ENCODE data around the gene TMC1. TPM values are rescaled to one million over a fixed set of nuclear protein-coding genes. Genes with fewer than 3 reads are reported as not detected.

The TMC1 gene
- total RNA-seq, 4 donors from 2014 or later = 0.32 TPM; not detected in 3

DNA sequence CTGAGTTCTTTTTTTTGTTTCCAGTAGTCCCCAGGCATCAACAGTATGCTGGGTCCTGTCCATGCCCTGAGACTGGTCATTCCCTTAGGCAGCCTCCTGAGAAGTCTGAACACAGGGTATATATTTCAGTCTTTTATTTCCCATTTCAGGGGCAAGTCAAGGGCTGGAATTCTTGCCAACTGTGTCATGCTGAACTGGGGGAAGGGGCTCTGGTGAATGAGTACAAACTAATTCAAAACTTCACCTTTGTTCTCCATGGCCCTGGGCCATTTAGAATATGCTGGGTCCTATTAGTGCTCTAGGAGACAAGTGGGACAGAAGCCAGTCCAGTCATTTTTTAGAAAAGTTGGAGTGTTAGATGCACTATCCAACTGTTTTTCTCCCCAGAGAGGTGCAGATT lies 170.3 kb downstream of the TMC1 start:
- intact Hi-C loops (cut with DNase I; ENCODE audit: low total_unique reads) = no loop called here
- in situ Hi-C loops (cut with MboI; ENCODE audit: low pct_ligation_motif_present in 1 of 4, low pct_unique_long_range_greater_than_20kb in 1 of 4, low sequenced_read_pairs in 3 of 4) = loop anchor here in 1 of 4 donors (25.0 kb wide), 1 partner anchor 96 kb away; no protein-coding TSS in a partner anchor
- Histone ChIP-seq H3K4me3 (no peak overlapping the region), H3K4me1 (no peaks in the 10 kb centered on the region), H3K27me3 (no peaks in the 10 kb centered on the region), H3K9me3 (peaks cover 0 to 3% of the 10 kb centered on the region in 2 donors), H3K27ac (no peak overlapping the region), H3K36me3 (no peaks in the 10 kb centered on the region)
- DNase-seq = no peak
- TF ChIP-seq POLR2AphosphoS5 (IDR thresholded peaks at IDR 0.05) = no peak
- TF ChIP-seq, protein P1, sequence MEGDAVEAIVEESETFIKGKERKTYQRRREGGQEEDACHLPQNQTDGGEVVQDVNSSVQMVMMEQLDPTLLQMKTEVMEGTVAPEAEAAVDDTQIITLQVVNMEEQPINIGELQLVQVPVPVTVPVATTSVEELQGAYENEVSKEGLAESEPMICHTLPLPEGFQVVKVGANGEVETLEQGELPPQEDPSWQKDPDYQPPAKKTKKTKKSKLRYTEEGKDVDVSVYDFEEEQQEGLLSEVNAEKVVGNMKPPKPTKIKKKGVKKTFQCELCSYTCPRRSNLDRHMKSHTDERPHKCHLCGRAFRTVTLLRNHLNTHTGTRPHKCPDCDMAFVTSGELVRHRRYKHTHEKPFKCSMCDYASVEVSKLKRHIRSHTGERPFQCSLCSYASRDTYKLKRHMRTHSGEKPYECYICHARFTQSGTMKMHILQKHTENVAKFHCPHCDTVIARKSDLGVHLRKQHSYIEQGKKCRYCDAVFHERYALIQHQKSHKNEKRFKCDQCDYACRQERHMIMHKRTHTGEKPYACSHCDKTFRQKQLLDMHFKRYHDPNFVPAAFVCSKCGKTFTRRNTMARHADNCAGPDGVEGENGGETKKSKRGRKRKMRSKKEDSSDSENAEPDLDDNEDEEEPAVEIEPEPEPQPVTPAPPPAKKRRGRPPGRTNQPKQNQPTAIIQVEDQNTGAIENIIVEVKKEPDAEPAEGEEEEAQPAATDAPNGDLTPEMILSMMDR (IDR thresholded peaks at IDR 0.05) = no peak

DNA sequence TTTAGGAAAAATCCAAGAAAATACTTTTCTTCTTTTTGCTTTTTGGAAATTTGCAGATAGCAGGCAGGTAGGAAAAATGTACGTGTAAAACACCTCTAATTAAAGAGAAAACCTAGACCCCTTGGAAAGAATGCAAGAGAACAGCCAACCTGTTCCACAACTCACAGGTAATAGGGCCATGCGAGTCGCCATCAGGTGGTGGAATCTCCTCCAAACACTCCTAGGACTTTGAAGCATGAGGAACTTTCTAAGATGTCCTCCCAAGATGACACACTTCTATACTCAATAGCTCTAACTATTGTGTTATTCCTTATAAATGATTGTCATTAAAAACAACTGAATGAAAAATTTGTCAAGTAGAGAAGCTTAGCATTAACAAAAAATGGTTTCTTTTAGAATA lies 174.0 kb downstream of the TMC1 start:
- in situ Hi-C loops (cut with MboI; ENCODE audit: low pct_ligation_motif_present in 1 of 4, low pct_unique_long_range_greater_than_20kb in 1 of 4, low sequenced_read_pairs in 3 of 4) = loop anchor here in 1 of 4 donors (25.0 kb wide), 1 partner anchor 92 kb away; no protein-coding TSS in a partner anchor
- 81 to 98% methylated on average over 3 of the region's 3 CpGs for whole genome bisulfite sequencing, 2 donors (ENCODE audit: low coverage in 1 of 2)
- no peaks in the 10 kb centered on the region for H3K36me3 ChIP-seq
- H3K4me1 ChIP-seq = no peaks in the 10 kb centered on the region
- H3K27ac ChIP-seq = no peak overlapping the region
- peaks cover 0 to 3% of the 10 kb centered on the region in 2 donors for H3K9me3 ChIP-seq
- TF ChIP-seq POLR2AphosphoS5 (IDR thresholded peaks at IDR 0.05) (no peak), EP300 (IDR thresholded peaks at IDR 0.05; ENCODE audit: low read depth) (no peak), POLR2A (IDR thresholded peaks at IDR 0.05) (no peak)
- TF ChIP-seq, protein P1 (IDR thresholded peaks at IDR 0.05) = no peak
- no peaks in the 10 kb centered on the region for H3K27me3 ChIP-seq
- no peak for DNase-seq
- no peak overlapping the region for H3K4me3 ChIP-seq
- intact Hi-C loops (cut with DNase I; ENCODE audit: low total_unique reads) = no loop called here

DNA sequence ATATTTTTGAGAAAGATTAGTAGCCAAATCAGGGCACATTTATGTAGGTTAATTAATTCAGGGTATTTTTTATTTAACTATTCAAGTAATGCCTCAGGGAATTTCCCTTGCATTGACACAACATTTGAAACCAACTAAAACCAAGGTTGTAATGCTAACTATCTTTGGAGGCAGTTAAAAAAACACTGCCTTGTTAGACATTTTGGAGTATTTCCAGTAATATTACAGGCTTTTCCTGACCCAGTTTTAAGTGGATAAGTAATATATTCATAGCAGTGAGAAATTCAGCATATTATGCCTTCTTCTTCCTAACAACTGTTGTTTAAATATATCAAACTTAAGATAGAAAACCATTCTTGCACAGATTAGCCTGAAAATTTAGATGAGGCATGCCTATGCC lies 175.1 kb downstream of the TMC1 start:
- H3K36me3 ChIP-seq = no peaks in the 10 kb centered on the region
- H3K4me1 ChIP-seq = no peaks in the 10 kb centered on the region
- no peak overlapping the region for H3K4me3 ChIP-seq
- TF ChIP-seq POLR2AphosphoS5 (IDR thresholded peaks at IDR 0.05) (no peak), POLR2A (IDR thresholded peaks at IDR 0.05) (no peak), EP300 (IDR thresholded peaks at IDR 0.05; ENCODE audit: low read depth) (no peak)
- TF ChIP-seq, protein P1 (IDR thresholded peaks at IDR 0.05) = no peak
- intact Hi-C loops (cut with DNase I; ENCODE audit: low total_unique reads) = no loop called here
- H3K27me3 ChIP-seq = no peaks in the 10 kb centered on the region
- DNase-seq = no peak
- no peak overlapping the region for H3K27ac ChIP-seq
- H3K9me3 ChIP-seq = no peaks in the 10 kb centered on the region
- in situ Hi-C loops (cut with MboI; ENCODE audit: low pct_ligation_motif_present in 1 of 4, low pct_unique_long_range_greater_than_20kb in 1 of 4, low sequenced_read_pairs in 3 of 4) = loop anchor here in 1 of 4 donors (25.0 kb wide), 1 partner anchor 91 kb away; no protein-coding TSS in a partner anchor

DNA sequence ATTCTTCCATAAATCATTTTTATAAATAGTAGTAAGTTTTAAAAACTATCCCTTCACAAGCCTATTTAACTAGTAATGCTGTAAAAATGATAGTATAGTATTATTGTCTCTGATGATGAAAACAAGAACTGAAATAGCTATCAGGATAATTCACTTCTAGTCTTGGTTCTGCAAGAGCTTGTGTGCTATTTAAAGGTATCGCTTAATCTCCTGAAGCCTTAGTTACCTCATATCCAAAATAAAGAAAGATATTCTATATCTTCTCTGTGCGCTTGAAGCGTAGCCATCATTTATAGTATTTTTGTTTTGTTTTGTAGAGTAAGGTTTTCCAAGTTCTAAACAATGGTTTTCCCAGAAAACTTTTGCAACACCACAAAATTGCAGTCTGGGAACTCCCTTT lies 180.1 kb downstream of the TMC1 start:
- WGBS, 2 donors (ENCODE audit: low coverage in 1 of 2) = 86 to 94% methylated on average over 3 of the region's 3 CpGs
- in situ Hi-C loops (cut with MboI; ENCODE audit: low pct_ligation_motif_present in 1 of 4, low pct_unique_long_range_greater_than_20kb in 1 of 4, low sequenced_read_pairs in 3 of 4) = no loop called here
- DNase-seq = no peak
- intact Hi-C loops (cut with DNase I; ENCODE audit: low total_unique reads) = no loop called here
- Histone ChIP-seq H3K27ac (no peak overlapping the region), H3K4me1 (no peaks in the 10 kb centered on the region), H3K27me3 (no peaks in the 10 kb centered on the region), H3K4me3 (no peak overlapping the region), H3K9me3 (no peaks in the 10 kb centered on the region), H3K36me3 (no peaks in the 10 kb centered on the region)
- TF ChIP-seq POLR2A (IDR thresholded peaks at IDR 0.05) = no peak
- TF ChIP-seq EP300 (IDR thresholded peaks at IDR 0.05; ENCODE audit: low read depth) = no peak
- TF ChIP-seq, protein P1 (IDR thresholded peaks at IDR 0.05) = no peak
- no peak for TF ChIP-seq POLR2AphosphoS5 (IDR thresholded peaks at IDR 0.05)

Data from transverse colon (tissue), 4 donors.